Right lobe of liver (tissue), 6 donors: ENCODE data around the gene MYO1H. TPM values are rescaled to one million over a fixed set of nuclear protein-coding genes. Genes with fewer than 3 reads are reported as not detected.
A peak's percentile ranks its signal among the peaks of the same experiment; 100 is the strongest.
"Not testable (repeated sequence)": the region's sequence is repeated elsewhere in the genome, so short reads cannot be mapped to it uniquely, and the experiment has no call there.

Experiments used
- ATAC-seq, 4 donors: fragments of 200-7000 bp; cut with Tn5 transposase; one replicate each; pipeline ENCODE4 v1.9.1; 2020; ENCODE audit warnings: mild to moderate bottlenecking in 4 of 4, moderate library complexity in 4 of 4
- DNase-seq, 3 donors: peaks; one replicate each; pipeline ENCODE4 v3.0.0-alpha.2; 2020
- H3K27ac ChIP-seq, 3 donors: fragments of 200-600 bp; one replicate each; pipeline ENCODE4 v1.8.0; 2022
- H3K27me3 ChIP-seq, 2 donors: fragments of 200-600 bp; one replicate each; pipeline ENCODE4 v1.8.0; 2022
- H3K36me3 ChIP-seq, 4 donors: fragments of 200-600 bp; sonication (generic) in 1 of 4; one replicate each; pipeline versions ENCODE4 v1.5.1 to v1.8.0; 2017 to 2022; ENCODE audit warnings: control low read depth in 1 of 4
- H3K4me1 ChIP-seq, 4 donors: fragments of 200-600 bp; sonication (generic) in 1 of 4; one replicate each; pipeline versions ENCODE4 v1.5.1 to v1.8.0; 2017 to 2022; ENCODE audit warnings: control low read depth in 1 of 4
- H3K4me3 ChIP-seq, 3 donors: fragments of 200-600 bp; one replicate each; pipeline ENCODE4 v1.8.0; 2022
- H3K9me3 ChIP-seq, 4 donors: fragments of 200-600 bp; sonication (generic) in 1 of 4; one replicate each; pipeline versions ENCODE4 v1.5.1 to v1.8.0; 2017 to 2022; ENCODE audit warnings: control low read depth in 1 of 4
- POLR2A ChIP-seq: fragments of 450-650 bp; IDR thresholded peaks from one replicate; pipeline ENCODE4 v1.6.1; 2017; ENCODE audit warnings: antibody characterized with exemption, mild to moderate bottlenecking
- WGBS: methylation state at CpG from one replicate; pipeline ENCODE4 v1.1.6; 2018; ENCODE audit warnings: low coverage, low lambda C conversion rate; ENCODE audit not compliant: insufficient coverage; ENCODE audit errors: missing lambda C conversion rate; 5-methylcytosine and 5-hydroxymethylcytosine counted together
- intact Hi-C, 2 donors: fragments of 100-400 bp; cut with DNase I; formaldehyde crosslinking; loops; one replicate each; pipeline versions ENCODE4 v1.11.2 to v1.14.1; 2022
- total RNA-seq, 6 experiments: library from RNA; depleted of rRNA in 2 of 6; stranded (reverse); fragments of >200 nt in 2 of 6; fragmentation: NEBNext Ultra II Directional in 3 of 6; extraction: Animal tissue kit (Norgen Biotek cat#: 25700) in 3 of 6; gene quantifications; one replicate each; pipeline versions ENCODE4 v1.1.0 to v1.2.4, GENCODE V29; 2016 to 2023
- TF ChIP-seq, protein P1 (sequence below), 4 donors: fragments of 200-600 bp in 3 of 4; fragments of 450-650 bp in 1 of 4; IDR thresholded peaks; one replicate each; pipeline versions ENCODE4 v1.5.1 to v1.8.0; 2016 to 2022; ENCODE audit warnings: antibody characterized with exemption in 4 of 4, mild to moderate bottlenecking in 2 of 4
- donor health status: DM: no; HTN: yes; CAD: no.
- donor health status: DM: no; HTN: no; CAD: no.
- donor health status: DM: no; HTN: no; CAD: no.
- donor health status: DM: no; HTN: yes; CAD: no.
- donor health status: DM: no; HTN: yes; CAD: no.

Gene MYO1H
- total RNA-seq, 6 experiments from 2014 or later, result not detected

DNA sequence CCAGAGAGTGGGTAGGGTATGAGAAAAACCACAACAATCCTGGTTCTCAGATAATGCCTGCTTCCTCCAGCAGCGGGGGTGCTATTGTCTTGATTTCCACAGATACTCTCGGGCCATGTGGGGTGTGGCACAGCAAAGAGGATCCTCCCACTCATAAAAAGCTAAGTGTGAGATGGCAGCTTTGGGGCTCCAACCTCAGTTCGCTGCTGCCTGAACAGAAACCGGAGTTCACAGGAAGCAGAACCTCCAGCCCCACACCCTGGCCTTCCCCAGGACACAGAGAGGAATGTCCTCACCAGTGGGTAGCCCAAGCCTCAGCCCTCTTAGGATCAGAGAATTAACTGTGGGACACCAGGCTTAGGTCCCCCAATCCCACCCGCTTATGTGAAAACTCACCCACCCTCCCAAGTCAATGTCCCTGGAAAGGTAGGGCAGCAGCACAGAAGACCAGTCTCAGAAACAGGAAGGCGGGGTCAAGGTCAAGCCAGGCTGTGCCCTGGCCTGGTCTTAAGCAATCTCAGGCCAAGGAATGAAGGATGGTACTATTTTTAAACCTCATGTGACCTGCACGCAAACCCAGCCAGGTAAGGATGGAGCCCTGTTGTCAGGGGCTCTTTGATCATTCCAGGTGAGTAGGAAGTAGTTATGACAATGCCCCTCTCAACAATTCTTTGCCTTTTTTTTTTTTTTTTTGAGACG is 120.4 kb downstream of the MYO1H start:
- peak overlapping the region in 1 of 3 donors; percentile 37 for H3K27ac ChIP-seq
- no peaks in the 10 kb centered on the region for H3K27me3 ChIP-seq
- peak; percentile 22 to 52 (median 27) for ATAC-seq

DNA sequence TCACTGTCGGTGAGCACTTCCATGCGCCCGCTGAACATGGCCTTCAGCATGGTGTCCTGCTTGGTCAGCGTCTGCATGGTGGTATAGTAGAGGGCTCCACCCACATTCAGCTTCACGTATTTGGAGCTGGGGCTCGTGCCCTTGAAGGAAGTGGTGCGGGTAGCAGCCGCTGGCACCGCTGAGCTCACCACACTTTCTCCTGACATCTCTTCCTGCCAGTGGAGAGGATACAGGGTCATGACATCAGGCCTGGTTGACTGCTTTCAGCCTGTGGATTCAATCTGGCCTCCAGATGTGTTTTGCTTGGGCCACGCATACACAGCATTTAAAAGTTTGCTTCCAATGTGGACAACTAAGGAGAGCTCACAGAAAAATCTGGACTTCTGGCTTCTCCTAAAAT is 121.8 kb downstream of the MYO1H start:
- intact Hi-C loops, result no loop called here
- no peak for DNase-seq
- peaks cover 0 to 13% (median 3%) of the 10 kb centered on the region in 4 donors for H3K36me3 ChIP-seq

More for the DNA sequence above, 120.4 kb downstream of the MYO1H start:
- intact Hi-C loops, result no loop called here
- Histone ChIP-seq H3K4me1 (peaks cover 0 to 16% (median 0%) of the 10 kb centered on the region in 4 donors), H3K36me3 (peaks cover 0 to 12% (median 3%) of the 10 kb centered on the region in 4 donors), H3K4me3 (no peak overlapping the region), H3K9me3 (no peaks in the 10 kb centered on the region)
- WGBS, result 74% methylated on average over 3 of the region's 8 CpGs
- TF ChIP-seq, protein P1, sequence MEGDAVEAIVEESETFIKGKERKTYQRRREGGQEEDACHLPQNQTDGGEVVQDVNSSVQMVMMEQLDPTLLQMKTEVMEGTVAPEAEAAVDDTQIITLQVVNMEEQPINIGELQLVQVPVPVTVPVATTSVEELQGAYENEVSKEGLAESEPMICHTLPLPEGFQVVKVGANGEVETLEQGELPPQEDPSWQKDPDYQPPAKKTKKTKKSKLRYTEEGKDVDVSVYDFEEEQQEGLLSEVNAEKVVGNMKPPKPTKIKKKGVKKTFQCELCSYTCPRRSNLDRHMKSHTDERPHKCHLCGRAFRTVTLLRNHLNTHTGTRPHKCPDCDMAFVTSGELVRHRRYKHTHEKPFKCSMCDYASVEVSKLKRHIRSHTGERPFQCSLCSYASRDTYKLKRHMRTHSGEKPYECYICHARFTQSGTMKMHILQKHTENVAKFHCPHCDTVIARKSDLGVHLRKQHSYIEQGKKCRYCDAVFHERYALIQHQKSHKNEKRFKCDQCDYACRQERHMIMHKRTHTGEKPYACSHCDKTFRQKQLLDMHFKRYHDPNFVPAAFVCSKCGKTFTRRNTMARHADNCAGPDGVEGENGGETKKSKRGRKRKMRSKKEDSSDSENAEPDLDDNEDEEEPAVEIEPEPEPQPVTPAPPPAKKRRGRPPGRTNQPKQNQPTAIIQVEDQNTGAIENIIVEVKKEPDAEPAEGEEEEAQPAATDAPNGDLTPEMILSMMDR (IDR thresholded peaks at IDR 0.05), result no peak
- no peak for TF ChIP-seq POLR2A
- no peak for DNase-seq

DNA sequence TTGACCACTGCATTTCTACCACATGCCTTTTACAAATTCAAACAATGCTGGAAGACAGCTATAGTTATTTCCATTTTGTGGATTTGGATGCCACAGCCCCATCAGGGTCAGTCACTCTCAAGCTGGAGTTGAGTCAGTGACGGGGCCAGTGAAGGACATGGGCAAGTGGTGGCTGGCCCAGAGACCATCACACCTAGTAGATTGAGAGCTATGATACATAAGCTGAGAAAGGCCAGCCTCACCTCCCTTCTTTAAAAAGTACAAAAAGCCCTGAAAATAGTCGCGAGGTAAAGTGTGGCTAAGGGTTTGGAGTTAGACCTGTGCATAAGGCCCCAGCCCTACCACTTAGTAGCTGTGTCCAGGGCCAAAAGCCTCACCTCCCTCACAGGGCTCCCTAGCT is 125.3 kb downstream of the MYO1H start:
- 90% methylated on average over 2 of the region's 3 CpGs for WGBS
- H3K4me1 ChIP-seq, result peaks cover 0 to 15% (median under 1%) of the 10 kb centered on the region in 4 donors
- no peak overlapping the region for H3K27ac ChIP-seq
- no peaks in the 10 kb centered on the region for H3K27me3 ChIP-seq
- TF ChIP-seq, protein P1 (IDR thresholded peaks at IDR 0.05), result no peak
- no peak for TF ChIP-seq POLR2A
- H3K36me3 ChIP-seq, result peaks cover 0 to 8% (median 3%) of the 10 kb centered on the region in 4 donors
- ATAC-seq (no peak), DNase-seq (no peak)
- no peak overlapping the region for H3K4me3 ChIP-seq
- intact Hi-C loops, result no loop called here
- H3K9me3 ChIP-seq, result no peaks in the 10 kb centered on the region

More for the DNA sequence above, 121.8 kb downstream of the MYO1H start:
- Histone ChIP-seq H3K9me3 (no peaks in the 10 kb centered on the region), H3K4me1 (peaks cover 0 to 4% (median 0%) of the 10 kb centered on the region in 4 donors), H3K27me3 (no peaks in the 10 kb centered on the region), H3K27ac (no peak overlapping the region), H3K4me3 (no peak overlapping the region)
- no peak for ATAC-seq
- 67% methylated on average over 5 of the region's 10 CpGs for WGBS
- TF ChIP-seq POLR2A, result no peak
- TF ChIP-seq, protein P1 (IDR thresholded peaks at IDR 0.05), result no peak

DNA sequence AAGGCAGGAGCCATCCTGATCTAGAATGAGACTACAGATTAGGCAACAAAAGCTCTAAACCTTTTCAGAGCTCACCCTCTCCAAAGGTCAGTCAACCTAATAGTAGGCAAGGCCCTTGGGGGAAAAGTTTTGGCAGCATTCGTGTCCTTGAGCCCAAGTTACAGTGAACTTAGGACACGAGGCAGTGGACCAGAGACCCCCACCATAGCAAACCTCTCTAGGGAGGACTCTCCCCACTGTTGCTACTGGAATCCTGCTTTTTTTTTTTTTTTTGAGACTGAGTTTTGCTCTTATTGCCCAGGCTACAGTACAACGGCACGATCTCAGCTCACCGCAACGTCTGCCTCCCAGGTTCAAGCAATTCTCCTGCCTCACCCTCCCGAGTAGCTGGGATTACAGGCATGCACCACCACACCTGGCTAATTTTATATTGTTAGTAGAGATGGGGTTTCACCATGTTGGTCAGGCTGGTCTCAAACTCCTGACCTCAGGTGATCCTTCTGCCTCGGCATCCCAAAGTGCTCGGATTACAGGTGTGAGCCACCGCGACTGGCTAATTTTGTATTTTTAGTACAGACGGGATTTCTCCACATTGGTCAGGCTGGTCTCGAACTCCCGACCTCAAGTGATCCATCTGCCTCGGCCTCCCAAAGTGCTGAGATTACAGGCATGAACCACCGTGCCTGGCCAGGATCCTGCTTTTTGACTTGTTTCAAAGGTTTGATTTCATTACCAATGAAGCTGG is 126.0 kb downstream of the MYO1H start:
- H3K27ac ChIP-seq, H3K36me3 ChIP-seq, ATAC-seq, H3K27me3 ChIP-seq, H3K9me3 ChIP-seq, intact Hi-C loops, DNase-seq, H3K4me3 ChIP-seq: not testable (repeated sequence)
- 92% methylated on average over 10 of the region's 16 CpGs for whole genome bisulfite sequencing
- peaks cover 0 to 18% (median 4%) of the 10 kb centered on the region in 4 donors for H3K4me1 ChIP-seq

DNA sequence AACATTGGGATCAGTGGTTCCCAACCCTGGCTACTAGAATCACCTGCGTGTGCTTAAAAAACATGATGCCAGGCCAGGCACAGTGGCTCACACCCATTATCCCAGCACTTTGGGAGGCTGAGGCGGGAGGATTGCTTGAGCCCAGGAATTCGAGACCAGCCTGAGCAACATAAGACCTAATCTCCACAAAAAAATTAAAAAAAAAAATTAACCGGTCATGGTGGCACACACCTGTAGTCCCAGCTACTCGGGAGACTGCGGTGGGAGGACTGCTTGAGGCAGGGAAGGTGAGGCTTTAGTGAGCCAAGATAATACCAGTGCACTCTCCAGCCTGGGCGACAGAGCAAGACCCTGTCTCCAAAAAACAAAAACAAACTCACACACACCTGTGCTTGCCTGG is 127.4 kb downstream of the MYO1H start:
- WGBS, result 90% methylated on average over 7 of the region's 7 CpGs
- no peaks in the 10 kb centered on the region for H3K9me3 ChIP-seq
- H3K4me3 ChIP-seq, result no peak overlapping the region
- DNase-seq, result no peak
- peaks cover 0 to 24% (median 5%) of the 10 kb centered on the region in 4 donors for H3K4me1 ChIP-seq
- TF ChIP-seq POLR2A, result no peak
- TF ChIP-seq, protein P1 (IDR thresholded peaks at IDR 0.05), result no peak
- intact Hi-C loops, result no loop called here
- no peak for ATAC-seq
- H3K27me3 ChIP-seq, result no peaks in the 10 kb centered on the region
- peaks cover 0 to 3% (median 0%) of the 10 kb centered on the region in 4 donors for H3K36me3 ChIP-seq
- H3K27ac ChIP-seq, result no peak overlapping the region
